ENCODE data around the gene PHKB.
"Not testable (repeated sequence)": the region's sequence is repeated elsewhere in the genome, so short reads cannot be mapped to it uniquely, and the experiment has no call there.

PHKB gene

DNA sequence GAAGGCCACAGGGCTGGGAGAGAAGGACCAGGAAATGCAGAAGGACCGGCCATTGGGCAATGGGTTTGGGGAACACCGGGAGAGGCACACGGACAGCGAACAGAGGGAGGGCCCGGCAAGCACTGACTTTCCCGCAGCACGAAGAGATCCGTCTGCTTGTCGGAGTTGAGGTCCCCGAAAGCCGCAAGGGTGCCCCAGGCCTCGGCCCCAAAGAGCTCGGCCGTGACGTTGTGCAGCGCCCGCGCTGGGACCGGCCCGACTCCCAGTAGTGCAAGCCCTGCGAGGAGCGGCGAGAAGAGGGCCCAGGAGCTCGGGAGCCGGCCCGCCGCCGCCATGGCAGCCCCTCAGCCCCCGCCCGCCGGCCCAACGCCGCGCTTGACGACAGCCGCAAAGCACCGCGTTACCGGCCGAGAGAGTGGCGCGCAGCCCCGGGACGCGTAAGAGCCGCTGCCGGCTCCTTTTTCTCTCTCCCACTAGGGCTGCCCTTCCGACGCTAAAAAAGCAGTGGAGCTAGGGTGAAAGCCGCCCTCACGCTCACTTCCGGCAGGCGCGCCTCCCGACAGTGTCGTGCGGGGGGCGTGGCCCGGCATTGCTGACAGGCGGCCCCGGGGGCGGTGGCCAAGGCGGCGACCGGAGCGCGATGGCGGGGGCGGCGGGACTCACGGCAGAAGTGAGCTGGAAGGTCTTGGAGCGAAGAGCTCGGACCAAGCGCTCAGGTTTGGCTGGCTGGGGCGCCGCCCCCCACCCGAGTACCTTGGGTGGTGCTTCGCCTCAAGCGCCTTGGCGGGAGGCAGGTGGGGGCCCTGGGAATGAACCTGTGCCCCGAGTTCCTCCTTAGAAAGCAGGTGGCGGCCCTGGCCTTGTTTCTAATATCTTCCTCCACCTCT lies at the start of gene PHKB, which contains the start of gene ITFG1:
Gene PHKB (plus strand): TSS at position 621 of the 887 bp plus-strand sequence. CDS start 20 bp downstream, at position 641.
Gene ITFG1 (minus strand): TSS at position 353 of the 887 bp plus-strand sequence. CDS start 18 bp downstream, at position 335.
- DNase-seq: peak; percentile 96

DNA sequence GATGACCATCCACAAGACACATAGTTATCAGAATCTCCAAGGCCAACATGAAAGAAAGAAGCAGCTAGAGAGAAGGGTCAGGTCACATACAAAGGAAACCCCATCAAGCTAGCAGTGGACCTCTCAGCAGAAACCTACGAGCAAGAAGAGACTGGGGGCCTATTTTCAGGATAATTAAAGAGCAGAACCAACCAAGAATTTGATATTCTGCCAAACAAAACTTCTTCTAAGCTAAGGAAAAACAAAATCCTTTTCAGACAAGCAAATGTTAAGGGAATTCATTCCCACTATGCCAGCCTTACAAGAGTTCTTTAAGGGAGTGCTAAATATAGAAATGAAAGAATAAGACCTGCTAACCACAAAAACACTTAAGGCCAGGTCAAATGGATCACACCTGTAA lies 48.1 kb upstream of the PHKB start:
- no peak for DNase-seq

DNA sequence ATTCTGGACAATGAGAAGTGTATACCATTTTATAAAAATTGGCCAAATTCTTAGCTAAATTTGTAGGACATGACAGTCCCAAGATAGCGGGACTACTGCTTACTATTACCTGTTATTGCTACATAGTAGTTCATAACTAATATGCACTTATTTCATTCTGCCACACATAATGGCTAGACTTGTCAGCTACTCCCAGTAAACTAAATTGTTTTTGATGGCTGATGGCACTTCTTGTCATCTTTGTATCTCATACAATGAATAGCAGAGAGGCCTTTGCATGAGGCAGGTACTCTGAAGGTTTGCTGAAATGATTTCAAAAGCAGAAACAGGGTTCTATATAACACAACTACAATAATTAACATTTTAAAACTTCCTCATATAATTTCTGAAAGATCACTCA lies 44.3 kb upstream of the PHKB start:
- DNase-seq: no peak

DNA sequence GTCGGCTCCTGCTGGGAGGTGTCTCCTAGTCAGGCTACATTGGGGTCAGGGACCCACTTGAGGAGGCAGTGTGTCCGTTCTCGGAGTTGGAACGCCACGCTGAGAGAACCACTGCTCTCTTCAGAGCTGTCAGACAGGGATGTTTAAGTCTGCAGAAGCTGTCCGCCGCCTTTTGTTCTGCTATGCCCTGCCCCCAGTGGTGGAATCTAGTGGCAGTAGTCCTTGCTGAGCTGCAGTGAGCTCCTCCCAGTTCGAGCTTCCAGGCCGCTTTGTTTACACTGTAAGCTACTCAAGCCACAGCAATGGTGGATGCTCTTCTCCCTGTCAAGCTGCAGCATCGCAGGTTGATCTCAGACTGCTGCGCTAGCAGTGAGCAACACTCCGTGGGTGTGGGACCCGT lies 36.3 kb upstream of the PHKB start:
- DNase-seq: no peak

GRCh38 chr16:47426806-47427205 lies 34.3 kb upstream of the PHKB start:
- DNase-seq: no peak

- DNase-seq: no peak
Measured at GRCh38 chr16:47431960-47432359, 29.2 kb upstream of the PHKB start.

GRCh38 chr16:47434274-47434673 lies 26.9 kb upstream of the PHKB start:
- not testable (repeated sequence) for DNase-seq

GRCh38 chr16:47440066-47440465 lies 21.1 kb upstream of the PHKB start:
- not testable (repeated sequence) for DNase-seq

DNA sequence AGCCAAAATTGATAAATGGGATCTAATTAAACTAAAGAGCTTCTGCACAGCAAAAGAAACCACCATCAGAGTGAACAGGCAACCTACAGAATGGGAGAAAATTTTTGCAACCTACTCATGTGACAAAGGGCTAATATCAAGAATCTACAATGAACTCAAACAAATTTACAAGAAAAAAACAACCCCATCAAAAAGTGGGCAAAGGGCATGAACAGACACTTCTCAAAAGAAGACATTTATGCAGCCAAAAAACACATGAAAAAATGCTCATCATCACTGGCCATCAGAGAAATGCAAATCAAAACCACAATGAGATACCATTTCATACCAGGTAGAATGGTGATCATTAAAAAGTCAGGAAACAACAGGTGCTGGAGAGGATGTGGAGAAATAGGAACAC lies 18.2 kb upstream of the PHKB start:
- not testable (repeated sequence) for DNase-seq

GRCh38 chr16:47446431-47446830 lies 14.7 kb upstream of the PHKB start:
- DNase-seq: no peak

GRCh38 chr16:47448830-47449575 lies 12.1 kb upstream of the PHKB start:
- DNase-seq: no peak

DNA sequence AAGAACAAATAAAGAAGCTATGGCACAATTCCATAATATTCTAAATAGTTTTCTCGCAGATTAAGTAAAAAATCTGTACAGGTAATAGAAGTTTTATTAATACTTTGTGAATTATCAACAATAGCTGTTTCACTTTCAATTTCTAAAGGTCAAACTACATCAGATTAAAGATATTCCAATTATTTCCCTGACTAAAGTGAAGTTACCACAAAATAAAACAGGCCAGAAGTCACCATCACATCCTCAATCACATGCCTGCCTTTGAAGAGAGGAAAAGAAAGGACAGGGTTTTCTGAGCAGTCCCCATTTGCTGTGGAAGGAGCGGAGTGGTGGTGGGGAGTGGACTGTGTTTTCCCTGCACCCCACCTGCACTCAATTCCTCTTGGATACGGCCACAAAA lies 11.3 kb upstream of the PHKB start:
- no peak for DNase-seq

- no peak for DNase-seq
Measured at GRCh38 chr16:47458331-47458730, 2.8 kb upstream of the PHKB start.

DNA sequence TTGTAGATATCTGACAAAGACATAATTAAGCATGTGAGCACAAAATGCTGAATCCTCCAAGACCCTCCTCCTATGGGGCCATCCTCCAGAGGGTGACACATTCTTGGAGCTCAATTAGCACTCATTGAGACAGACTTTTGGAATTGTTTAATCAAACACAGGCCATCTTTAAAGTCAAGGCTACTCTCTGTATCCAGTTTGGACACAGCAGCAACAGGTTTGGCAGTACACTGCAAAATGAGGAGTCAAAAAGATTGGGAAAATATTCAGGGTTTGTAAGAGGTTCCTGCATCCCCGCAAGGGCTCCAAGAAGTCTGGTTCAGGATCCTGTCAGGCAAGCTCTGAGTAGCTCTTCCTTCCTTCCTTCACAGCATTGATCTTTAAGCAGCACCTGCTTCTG lies 1.5 kb upstream of the PHKB start:
- no peak for DNase-seq

DNA sequence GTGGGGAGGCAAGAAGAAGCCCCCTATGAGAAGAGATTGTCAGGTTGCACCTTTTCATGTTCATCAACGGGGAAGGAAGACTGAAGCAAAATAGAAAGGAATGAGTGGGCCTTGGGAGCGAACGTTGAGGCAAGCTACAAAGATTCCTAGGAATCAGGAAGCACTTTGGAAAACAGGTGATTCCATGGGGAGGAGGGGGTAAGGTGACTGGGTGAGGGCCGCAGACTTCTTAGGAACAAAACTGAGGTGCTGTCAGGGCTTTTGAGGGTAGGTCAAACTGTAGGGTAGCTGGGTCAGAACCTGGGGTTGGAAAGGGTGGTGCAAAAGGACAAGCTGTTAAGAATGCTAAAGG lies 796 bp upstream of the PHKB start:
- no peak for DNase-seq

GRCh38 chr16:47461598-47462266 lies 601 bp downstream of the PHKB start:
- peak; percentile 22 for DNase-seq

GRCh38 chr16:47463771-47464624 lies 2.9 kb downstream of the PHKB start:
- no peak for DNase-seq

DNA sequence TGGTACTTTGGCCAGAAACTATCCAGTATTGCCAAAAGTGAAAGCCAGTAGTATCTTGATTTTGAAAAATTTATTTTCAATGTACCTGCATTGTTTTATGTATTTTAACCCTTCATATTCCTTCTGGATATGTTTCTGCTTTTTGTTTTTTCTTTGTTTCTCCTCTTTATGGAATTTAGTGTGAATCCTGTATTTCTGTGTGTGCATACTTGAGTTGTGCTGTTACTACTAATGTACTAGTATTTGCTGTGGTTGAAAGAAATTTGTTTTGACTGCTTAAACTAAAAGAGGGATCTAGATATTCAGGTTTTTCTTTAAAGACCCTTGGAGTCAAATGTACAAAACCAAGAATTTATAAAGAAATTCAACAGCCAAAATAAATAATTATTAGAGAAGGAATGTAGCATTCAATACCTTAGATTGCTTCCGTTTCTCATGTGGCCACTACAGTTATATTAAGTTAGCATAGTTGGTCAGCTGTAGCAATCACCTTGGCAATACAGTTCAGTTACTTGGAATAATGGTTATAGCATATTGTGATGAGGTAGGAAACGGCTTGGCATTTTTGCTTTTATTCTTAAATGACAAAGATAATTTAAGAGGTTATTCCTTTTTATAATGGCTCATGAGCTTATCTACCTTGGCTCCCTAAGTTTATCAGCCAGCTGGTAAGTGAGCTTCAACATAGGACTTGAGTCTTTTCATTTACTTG lies 4.9 kb downstream of the PHKB start:
- no peak for DNase-seq

DNA sequence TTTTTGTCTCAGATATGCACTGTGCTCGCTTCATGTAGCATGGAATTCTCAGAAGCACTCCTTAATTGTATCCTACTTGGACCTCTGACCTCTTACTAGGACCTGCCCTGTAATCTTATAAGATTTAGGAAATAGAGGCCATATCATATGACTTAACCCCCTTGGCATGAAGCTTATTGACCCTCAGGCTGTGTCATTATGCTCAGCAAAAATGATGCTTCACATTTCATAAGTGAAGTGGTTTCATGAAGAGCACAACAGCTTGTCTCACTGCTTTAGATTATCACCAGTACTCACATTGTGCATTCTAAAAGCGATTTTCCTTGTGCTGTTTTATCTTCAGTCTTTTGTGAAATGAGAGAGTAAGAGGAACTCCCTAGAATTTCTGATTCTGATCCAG lies 6.4 kb downstream of the PHKB start:
- DNase-seq: no peak

GRCh38 chr16:47468070-47468689 lies 7.0 kb downstream of the PHKB start:
- DNase-seq: not testable (repeated sequence)

DNA sequence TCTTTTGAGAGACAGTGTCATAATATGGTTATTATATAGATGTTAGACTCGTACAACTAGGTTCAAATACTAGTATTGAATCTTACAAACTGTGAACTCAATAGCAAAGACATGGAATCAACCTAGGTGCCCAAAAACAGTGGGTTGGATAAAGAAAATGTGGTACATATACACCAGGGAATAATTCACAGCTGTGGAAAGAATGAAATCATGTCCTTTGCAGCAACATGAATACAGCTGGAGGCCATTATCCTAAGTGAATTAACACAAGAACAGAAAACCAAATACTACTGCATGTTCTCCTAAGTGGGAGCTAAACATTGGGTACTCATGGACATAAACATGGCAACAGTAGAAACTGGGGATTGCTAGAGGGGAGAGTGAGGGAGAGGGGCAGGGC lies 8.1 kb downstream of the PHKB start:
- no peak for DNase-seq
